ENCODE measurements around the gene LY86.
"Not testable (repeated sequence)": the region's sequence is repeated elsewhere in the genome, so short reads cannot be mapped to it uniquely, and the experiment has no call there.

Gene LY86

GRCh38 chr6:6596529-6597328 lies 8.2 kb downstream of the LY86 start:
- no peak for ATAC-seq

GRCh38 chr6:6597682-6598081 lies 9.2 kb downstream of the LY86 start:
- ATAC-seq: no peak

DNA sequence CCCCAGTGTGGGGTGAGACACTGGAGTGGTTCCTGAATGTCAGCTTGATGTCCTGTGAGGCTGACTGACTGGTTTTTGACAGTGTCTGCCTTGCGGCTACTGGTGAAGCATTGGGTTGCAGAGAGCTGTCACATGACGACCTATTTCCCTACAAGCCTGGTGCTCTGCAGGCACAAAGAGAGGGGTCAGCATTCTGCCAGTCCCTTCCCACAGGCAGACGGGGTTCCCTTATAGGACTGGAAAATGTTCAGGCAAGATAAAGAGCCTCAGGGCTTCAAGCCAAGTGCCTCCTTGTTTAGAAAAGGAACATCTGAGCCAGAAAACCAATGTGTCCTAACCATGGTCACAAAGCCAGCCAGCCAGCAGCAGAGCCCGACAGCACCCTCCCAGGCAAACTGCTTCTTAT lies 11.0 kb downstream of the LY86 start:
- no peak for ATAC-seq

GRCh38 chr6:6600875-6601274 lies 12.4 kb downstream of the LY86 start:
- no peak for ATAC-seq

DNA sequence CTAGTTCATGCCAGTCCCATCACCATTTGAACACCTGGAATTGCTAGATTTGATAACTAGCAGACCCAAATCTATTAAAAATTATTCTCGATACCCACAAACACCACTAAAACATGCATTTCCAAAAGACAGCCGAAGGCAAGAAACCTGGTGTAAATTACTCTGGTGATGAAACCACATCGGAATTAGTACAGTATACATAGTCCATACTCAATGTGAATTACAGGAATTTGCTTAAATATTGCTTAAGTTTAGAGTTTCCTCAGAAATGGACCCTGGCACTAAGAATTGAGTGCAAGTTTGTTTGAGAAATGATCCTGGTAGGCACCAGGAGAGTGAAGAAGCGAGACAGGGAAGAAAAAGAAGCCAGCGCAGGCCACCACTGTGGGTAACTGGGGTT lies 13.7 kb downstream of the LY86 start:
- ATAC-seq: no peak

DNA sequence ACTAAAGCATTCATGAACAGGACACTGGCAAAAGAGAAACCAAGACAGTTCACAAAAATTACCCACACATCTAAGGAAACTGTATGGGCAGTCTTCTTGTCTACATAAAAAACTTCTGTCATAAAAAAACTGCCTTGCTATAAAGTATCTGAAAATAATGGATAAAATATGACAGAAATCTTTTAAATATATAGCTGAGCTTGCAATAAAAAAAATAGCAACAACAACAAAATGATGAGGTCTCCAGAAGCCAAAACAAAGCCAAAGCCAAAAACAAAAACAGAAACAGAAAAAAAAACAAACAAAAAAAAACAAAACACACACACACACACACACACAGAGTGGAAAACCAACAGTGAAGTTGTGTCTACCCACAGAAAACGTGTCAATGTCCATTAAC lies 14.8 kb downstream of the LY86 start:
- ATAC-seq: no peak

GRCh38 chr6:6604015-6604414 lies 15.5 kb downstream of the LY86 start:
- ATAC-seq: no peak

GRCh38 chr6:6604566-6604965 lies 16.0 kb downstream of the LY86 start:
- ATAC-seq: no peak

- ATAC-seq: no peak
These were observed 17.4 kb downstream of the LY86 start for GRCh38 chr6:6605873-6606272.

DNA sequence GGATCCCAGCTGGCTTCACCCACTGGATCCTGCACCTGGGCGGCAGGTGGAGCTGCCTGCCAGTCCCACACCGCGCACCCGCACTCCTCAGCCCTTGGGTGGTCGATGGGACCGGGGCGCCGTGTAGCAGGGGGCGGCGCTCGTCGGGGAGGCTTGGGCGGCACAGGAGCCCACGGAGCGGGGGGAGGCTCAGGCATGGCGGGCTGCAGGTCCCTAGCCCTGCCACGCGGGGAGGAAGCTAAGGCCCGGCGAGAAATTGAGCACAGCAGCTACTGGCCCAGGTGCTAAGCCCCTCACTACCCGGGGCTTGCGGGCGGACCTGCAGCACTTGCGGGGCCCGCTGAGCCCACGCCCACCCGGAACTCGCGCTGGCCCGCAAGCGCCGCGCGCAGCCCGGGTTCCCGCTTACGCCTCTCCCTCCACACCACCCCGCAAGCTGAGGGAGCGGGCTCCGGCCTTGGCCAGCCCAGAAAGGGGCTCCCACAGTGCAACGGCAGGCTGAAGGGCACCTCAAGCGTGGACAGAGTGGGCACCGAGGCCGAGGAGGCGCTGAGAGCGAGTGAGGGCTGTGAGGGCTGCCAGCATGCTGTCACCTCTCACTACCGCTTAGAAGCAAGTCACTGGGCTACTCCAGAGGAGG lies 18.0 kb downstream of the LY86 start:
- not testable (repeated sequence) for ATAC-seq

DNA sequence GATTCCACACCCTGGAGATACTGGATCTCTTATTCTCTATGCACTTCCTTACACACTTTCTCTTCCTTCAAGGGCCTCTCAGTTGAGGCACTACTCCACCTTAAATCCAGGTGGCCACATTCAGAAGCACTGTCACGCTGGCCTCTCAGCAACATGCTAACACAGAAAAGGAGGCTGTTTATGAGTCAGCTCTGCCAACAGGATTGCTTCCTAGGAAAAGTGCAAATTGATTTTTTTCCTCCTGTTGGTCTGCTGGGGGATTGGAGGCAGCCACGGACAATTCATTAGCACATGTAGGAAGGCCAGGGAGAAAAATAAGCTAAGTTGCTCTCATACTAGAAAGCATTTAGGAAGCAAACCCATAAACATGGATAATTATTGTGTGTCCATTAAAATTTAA lies 20.9 kb downstream of the LY86 start:
- no peak for ATAC-seq

GRCh38 chr6:6610031-6610591 lies 21.6 kb downstream of the LY86 start:
- ATAC-seq: peak; percentile 80 to 81

DNA sequence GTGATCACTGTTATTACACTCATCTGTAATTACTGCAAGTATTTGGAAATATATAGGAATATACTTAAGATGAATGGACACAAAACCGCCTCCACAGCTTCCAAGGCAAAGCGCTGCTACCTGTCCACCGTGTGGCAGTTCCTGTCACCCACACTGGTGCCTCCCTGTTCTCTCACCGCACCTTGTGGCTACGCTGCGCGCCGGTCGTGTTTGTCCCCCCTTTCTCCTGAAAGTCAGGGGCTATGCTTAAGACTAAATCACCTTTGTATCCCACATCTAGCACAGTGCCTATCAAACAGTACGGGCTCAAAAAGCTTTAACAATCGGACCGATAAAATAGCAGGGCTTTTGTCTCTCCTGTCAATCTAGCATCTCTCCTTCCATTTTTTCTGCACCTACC lies 23.0 kb downstream of the LY86 start:
- ATAC-seq: no peak

- ATAC-seq: no peak
These were observed 23.8 kb downstream of the LY86 start for GRCh38 chr6:6612308-6612707.

- not testable (repeated sequence) for ATAC-seq
These were observed 24.7 kb downstream of the LY86 start for GRCh38 chr6:6613103-6613718.

DNA sequence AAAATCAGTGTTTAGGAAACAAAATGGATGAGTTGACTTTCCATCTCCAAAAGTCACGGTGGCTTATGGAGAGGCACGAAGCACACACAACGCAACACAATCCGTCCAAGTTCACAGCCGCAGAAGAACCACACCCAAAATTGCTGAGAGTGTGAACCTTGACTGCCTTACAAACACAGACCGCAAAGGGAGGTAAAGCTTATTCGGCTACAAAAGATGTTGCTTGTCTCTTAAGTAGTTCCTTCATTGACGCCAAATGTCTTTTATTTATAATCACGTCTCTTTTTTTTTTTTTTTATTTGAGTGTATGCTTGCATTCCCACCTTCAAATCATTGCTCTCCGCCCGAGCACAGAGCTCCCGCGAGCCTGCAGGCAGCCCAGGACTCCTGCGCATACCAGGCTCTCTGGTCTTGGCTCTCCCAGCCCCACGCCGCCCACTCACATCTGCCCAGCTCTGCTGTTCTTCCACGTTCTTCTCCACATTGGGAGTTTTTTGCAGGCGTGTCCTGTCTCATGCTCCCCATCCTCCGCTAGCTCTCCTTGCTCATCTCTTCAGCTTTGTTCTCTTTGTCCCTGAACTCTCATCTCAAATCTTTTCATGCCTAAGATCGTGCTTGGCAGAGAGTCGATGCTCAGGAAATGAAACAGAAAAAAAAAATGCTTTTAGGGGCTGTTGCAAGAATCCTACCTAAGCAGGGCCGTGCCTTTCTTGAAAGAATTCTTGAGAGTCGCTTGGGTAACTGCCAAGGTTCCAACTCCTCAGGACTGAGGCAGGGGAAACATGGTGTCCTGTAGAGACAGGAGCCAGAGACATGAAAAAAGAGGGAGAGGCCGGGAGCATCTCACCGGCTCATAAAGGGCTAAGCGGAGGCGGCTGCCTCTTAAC lies 25.8 kb downstream of the LY86 start:
- no peak for ATAC-seq

DNA sequence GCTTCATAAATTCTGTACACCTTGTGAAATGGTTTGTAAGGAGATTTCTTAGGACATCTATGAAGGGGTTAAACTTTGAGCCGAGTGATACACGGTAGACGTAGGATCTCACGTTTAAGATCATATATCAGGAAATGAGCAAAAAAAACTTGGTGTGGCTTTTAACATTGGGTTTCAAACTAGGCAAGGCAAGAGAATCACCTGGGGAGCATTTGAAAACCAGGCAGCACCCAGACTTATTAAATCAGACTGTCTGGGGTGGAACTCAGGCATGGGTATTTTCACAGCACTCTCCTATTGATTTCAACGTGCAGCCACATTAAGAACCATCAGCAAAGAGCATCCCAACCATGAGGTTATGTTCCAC lies 26.4 kb downstream of the LY86 start:
- ATAC-seq: no peak

GRCh38 chr6:6616656-6617055 lies 28.1 kb downstream of the LY86 start:
- ATAC-seq: no peak

DNA sequence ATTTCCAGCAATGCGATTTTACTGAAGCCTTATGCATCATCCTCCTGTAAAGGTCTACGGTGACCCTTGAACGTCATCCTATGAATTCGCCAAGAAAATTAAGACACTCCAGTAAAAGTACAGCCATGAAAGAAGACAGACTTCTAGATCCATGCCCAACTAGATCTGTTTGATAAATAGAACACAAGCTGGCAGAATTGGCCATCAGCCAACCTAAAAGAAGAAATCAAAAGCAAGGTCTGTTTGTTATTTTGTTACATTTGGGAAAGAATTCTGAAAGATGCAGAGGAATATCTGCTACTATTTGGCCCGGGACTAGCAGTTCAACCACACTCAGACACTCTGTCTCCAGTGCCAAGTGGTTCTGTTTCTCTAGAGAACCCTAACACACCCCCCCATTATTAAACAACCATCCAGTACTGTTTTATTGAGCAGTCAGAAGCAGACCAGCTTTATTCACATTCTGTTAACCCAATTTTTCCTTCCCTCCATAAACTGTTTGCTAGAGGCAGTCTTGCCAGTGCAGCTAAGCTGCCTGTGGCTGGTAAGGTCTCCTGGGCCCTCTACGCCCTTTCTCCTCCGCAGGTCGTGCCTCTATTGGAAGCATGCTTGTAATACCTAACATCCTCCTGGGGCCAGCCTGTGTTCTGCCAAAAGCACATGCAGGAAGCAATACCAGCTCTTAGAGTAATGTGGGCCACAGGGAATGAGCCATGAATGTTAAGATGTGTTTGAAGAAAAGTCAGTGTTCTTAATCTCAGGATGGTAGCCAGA lies 30.7 kb downstream of the LY86 start:
- no peak for ATAC-seq

GRCh38 chr6:6620766-6621425 lies 32.4 kb downstream of the LY86 start:
- ATAC-seq: no peak

DNA sequence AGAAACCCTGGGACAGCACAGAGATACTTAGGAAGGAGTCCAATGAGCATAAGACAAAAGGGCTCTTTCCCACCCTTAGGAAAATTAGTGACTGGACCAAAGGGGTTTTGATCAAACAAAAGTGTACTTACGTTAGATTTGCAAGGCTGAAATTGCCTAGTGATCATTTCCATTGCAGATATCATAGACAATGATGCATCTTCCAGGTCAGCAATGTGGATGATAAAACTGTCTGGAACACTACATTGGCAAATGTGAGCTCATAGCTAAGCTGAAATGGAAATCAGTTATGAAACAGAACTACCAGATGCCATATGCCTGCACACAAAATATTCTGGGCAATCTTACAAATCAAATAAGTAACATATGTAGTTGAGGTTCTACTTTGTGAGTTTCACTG lies 34.0 kb downstream of the LY86 start:
- ATAC-seq: no peak

All from activated CD4-positive, CD25-positive, alpha-beta regulatory T cell treated with anti-CD3 and anti-CD28 coated beads, Interleukin-2, amount 50 U/mL, for 24 hours (primary cell).